GM12872 (cell line): ENCODE measurements around the gene SLC16A3.

ENCODE experiments used
- TF ChIP-seq, protein P1 (sequence below): IDR thresholded peaks from 3 replicates; pipeline ENCODE4 v1.5.1; 2011; ENCODE audit warnings: low read depth, mild to moderate bottlenecking, low read length, moderate library complexity; ENCODE audit not compliant: insufficient read depth

The SLC16A3 gene

DNA sequence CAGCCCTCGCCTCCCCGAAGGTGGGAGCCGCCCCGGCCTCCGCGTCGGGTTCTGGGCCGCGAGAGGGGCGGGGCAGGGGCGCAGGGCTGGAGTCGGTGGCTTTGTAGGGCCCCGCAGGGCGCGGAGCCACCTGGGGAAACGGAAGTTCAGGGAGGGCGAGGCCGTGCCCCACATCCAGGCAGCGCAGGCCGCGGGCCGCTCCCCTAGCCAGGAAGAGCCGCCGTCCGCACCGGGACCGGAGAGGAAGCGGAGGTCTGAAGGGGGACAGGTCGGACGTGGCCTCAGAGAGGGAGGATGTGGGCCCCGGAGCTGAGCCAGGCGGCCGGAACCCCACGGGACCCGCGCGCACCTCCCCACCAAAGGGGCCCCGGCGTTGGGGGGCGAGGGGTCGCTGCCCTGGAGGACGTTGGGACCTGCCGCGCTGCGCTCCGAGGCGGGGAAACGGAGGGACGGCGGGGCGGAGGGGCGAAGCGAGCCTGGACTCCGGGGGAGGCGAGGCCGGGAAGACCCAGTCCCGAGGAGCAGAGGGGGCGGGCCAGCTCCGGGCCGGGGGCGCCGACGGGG, 482 bp upstream of the SLC16A3 start:
- TF ChIP-seq, protein P1, sequence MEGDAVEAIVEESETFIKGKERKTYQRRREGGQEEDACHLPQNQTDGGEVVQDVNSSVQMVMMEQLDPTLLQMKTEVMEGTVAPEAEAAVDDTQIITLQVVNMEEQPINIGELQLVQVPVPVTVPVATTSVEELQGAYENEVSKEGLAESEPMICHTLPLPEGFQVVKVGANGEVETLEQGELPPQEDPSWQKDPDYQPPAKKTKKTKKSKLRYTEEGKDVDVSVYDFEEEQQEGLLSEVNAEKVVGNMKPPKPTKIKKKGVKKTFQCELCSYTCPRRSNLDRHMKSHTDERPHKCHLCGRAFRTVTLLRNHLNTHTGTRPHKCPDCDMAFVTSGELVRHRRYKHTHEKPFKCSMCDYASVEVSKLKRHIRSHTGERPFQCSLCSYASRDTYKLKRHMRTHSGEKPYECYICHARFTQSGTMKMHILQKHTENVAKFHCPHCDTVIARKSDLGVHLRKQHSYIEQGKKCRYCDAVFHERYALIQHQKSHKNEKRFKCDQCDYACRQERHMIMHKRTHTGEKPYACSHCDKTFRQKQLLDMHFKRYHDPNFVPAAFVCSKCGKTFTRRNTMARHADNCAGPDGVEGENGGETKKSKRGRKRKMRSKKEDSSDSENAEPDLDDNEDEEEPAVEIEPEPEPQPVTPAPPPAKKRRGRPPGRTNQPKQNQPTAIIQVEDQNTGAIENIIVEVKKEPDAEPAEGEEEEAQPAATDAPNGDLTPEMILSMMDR: no peak

DNA sequence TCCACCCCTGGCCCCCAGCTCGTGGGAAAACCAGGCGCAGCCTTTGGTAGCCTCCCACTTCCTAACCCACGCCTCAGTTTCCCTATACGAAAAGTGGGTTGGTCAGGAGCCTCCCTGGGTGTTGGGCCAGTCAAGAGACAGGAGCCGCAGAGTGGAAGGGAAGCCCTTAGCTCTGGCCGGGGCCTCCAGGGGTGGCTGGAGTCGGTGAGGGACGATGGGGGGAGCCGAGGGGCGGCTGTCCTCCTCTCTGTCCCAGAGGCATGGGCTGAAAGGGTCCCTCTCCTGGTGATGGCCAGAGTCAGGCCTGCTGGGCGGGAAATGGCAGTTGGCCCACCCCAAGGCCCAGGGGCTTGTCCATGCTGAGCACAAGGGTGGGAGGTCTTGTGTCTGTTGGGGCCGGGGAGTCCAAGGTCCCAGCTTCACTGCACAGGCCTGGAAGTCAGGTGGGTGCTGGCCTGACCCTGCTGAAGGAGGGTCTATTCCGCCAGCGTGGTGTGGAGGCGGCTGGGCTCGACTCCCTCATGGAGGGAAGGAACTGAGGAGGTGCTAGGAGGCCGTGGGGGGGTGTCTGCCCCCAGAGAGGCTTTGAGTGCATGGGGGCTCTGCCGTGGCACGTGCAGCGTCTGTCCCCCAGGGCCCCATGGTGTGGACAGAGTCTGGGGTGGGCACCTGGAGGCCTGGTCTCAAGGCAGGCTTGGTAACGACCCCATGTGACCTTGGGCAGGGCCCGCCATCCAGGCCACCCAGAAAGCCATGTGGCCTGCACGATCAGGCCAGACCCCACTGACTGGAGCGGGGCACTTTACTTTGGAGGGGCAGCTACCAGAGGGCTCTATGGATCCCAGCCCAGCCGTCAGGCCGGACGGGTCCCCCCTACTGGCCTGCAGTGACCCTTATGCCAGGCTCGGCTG, 1.1 kb downstream of the SLC16A3 start:
- TF ChIP-seq, protein P1: no peak

DNA sequence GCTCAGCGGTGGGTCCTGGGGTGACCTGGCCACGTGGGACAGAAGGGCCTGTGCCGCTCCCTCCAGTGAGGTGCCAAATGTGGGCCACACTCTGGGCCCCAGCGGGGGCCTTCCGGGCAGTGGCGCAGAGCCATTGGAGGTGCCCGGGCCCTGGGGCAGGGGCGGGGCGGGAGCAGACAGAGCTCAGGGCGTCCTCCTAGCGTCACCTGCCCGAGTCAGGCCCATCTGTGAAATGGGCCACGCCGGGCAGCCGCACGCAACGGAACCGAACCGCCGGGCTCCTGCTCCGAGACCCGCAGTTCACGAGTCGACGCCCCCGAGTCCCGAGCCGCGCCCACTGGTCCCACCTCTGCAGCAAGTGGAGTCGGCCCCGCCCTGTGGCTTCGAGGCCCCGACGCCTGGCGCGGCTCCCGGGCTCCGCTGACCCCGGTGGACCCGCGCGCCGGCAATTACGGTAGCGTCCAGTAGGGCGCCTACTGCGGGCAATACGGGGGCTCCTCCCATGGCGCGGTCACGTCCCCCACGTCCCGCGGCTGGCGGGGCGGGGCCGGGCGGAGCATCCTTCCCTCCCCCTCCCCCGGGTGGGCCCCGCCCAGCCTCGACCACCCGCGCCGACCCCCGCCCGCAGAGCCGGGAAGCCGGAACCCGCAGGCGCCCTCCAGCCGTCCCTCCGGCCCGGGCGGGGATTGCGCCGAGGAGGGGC, 1.9 kb downstream of the SLC16A3 start:
- TF ChIP-seq, protein P1: peak; percentile 42; the same call in 1 of the 3 replicates

DNA sequence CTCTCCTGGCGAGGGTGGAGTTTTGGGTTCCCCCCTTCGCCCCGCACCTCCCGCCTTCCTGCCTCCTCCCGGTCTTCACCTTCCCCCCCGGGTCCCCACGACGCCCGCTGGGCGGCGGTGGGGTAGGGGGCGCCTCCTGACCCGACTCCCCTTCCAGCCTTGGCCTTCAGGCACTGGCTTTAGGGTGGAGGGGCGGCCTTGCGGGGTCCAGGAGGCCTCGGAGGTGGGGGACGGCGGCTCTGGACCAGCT, 2.4 kb downstream of the SLC16A3 start:
- TF ChIP-seq, protein P1: no peak

DNA sequence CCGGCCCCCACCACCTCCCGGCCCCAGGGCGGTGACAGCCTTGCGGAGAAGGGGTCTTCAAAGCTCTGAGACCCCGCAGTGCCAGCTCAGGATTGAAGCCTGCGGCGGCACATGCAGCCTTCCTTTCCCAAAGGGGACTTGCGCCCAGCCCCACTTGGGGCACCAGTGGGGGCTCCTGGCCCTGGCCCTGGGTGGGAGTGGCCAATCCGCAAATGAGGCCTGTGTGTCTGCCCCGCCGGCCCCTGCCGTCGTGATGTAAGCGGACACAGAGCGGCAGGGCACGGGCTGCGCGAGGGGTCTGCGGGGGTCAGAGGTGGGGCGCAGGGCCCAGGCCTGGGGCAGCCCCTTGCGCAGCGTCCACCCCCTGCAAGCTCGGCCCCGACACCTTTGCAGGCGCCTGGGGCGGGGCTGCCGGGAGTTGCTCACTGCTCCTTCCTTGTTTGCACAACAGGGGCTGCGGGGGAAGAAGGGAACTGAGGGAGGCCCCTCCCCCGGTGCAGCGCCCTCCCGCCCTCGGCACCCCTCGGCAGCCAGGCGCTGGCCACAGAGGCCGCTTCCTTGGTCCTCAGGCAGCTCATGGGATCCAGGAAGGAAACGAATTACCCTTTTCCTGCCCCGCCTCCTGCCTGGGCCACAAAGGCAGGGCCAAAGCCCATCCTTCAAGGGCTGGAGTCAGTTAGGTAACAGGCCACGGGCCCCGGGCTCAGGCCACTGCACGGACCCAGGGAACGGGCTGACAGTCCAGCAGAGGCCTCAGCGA, 2.9 kb downstream of the SLC16A3 start:
- TF ChIP-seq, protein P1: no peak

DNA sequence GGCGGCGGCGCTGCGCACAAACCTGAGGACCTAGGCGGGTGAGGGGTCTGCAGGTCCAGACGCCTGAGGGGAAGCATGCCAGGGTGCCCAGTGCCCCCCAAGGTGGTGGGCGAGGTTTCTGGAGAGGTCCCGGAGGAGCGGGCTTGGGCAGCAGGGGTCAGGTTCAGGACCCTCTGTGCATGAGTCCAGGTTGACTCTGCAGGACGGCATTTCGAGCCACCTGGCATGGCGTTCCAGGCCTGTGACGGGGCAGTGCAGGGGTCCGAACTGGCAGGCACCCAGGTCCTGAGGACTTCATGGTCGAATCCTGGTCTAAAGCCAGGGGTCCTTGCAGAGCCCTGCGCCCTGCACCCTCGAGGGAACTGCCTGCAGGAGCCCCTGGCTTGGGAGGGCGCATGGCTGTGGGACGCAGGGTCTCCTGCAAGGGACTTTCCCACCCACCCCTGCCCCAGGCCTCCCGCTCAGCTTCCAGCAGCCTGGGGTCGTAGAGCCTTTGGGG, 3.5 kb downstream of the SLC16A3 start:
- TF ChIP-seq, protein P1: no peak
